Ascending aorta (tissue), 2 donors: ENCODE data around the gene HMCN2. TPM values are rescaled to one million over a fixed set of nuclear protein-coding genes. Genes with fewer than 3 reads are reported as not detected.

Source experiments
- DNase-seq, 2 donors: peaks; one replicate each; pipeline ENCODE4 v3.0.0-alpha.2; 2019; ENCODE audit warnings: low spot score in 2 of 2
- H3K27ac ChIP-seq, 2 donors: fragments of 200-600 bp; sonication (generic); one replicate each; pipeline ENCODE4 v1.5.1; 2016 to 2017; ENCODE audit warnings: mild to moderate bottlenecking in 1 of 2
- H3K27me3 ChIP-seq: fragments of 200-600 bp; sonication (generic); one replicate; pipeline ENCODE4 v1.5.1; 2017
- H3K36me3 ChIP-seq, 2 donors: fragments of 200-600 bp; sonication (generic); one replicate each; pipeline ENCODE4 v1.5.1; 2016
- H3K4me1 ChIP-seq, 2 donors: fragments of 200-600 bp; sonication (generic); one replicate each; pipeline ENCODE4 v1.5.1; 2016 to 2017; ENCODE audit warnings: mild to moderate bottlenecking in 1 of 2
- H3K4me3 ChIP-seq, 2 donors: fragments of 200-600 bp; sonication (generic); one replicate each; pipeline ENCODE4 v1.5.1; 2016 to 2017; ENCODE audit warnings: mild to moderate bottlenecking in 1 of 2
- H3K9me3 ChIP-seq, 2 donors: fragments of 200-600 bp; sonication (generic); one replicate each; pipeline ENCODE4 v1.5.1; 2016
- CTCF ChIP-seq, 3 experiments: fragments of 200-600 bp in 2 of 3; fragments of 450-650 bp in 1 of 3; sonication (generic) in 2 of 3; IDR thresholded peaks; one replicate each; pipeline ENCODE4 v1.5.1; 2016 to 2019; ENCODE audit warnings: antibody characterized with exemption in 3 of 3, mild to moderate bottlenecking in 1 of 3, moderate library complexity in 1 of 3
- intact Hi-C: fragments of 100-400 bp; cut with DNase I; formaldehyde crosslinking; loops from one replicate; pipeline ENCODE4 v1.15.1; 2023
- total RNA-seq: library from RNA; depleted of rRNA; stranded (reverse); fragments of >200 nt; gene quantifications from one replicate; pipeline ENCODE4 v1.1.0, GENCODE V29; 2016

HMCN2 gene
- total RNA-seq, 1 donor from 2014 or later: 7.5 TPM

- intact Hi-C loops: no loop called here
- Histone ChIP-seq H3K36me3 (no peaks in the 10 kb centered on the region), H3K4me1 (peaks cover 0 to 4% of the 10 kb centered on the region in 2 donors), H3K27ac (no peak overlapping the region), H3K27me3 (no peaks in the 10 kb centered on the region), H3K4me3 (no peak overlapping the region), H3K9me3 (no peaks in the 10 kb centered on the region)
- DNase-seq: no peak
- TF ChIP-seq CTCF (IDR thresholded peaks at IDR 0.05): no peak
Measured at GRCh38 chr9:130295945-130296782, 30.6 kb downstream of the HMCN2 start.

- H3K4me3 ChIP-seq: no peak overlapping the region
- no peak overlapping the region for H3K27ac ChIP-seq
- no peaks in the 10 kb centered on the region for H3K36me3 ChIP-seq
- H3K4me1 ChIP-seq: peaks cover 0 to 4% of the 10 kb centered on the region in 2 donors
- no peak for TF ChIP-seq CTCF (IDR thresholded peaks at IDR 0.05)
- no peaks in the 10 kb centered on the region for H3K9me3 ChIP-seq
- no peaks in the 10 kb centered on the region for H3K27me3 ChIP-seq
- intact Hi-C loops: no loop called here
- DNase-seq: no peak
Measured at GRCh38 chr9:130296783-130297055, 31.2 kb downstream of the HMCN2 start.

- no peaks in the 10 kb centered on the region for H3K27me3 ChIP-seq
- H3K9me3 ChIP-seq: no peaks in the 10 kb centered on the region
- H3K4me3 ChIP-seq: no peak overlapping the region
- no peaks in the 10 kb centered on the region for H3K36me3 ChIP-seq
- H3K27ac ChIP-seq: no peak overlapping the region
- TF ChIP-seq CTCF (IDR thresholded peaks at IDR 0.05): no peak
- H3K4me1 ChIP-seq: peaks cover 0 to 4% of the 10 kb centered on the region in 2 donors
- no peak for DNase-seq
- intact Hi-C loops: no loop called here
Measured at GRCh38 chr9:130297371-130297770, 31.8 kb downstream of the HMCN2 start.

- no peaks in the 10 kb centered on the region for H3K27me3 ChIP-seq
- H3K4me1 ChIP-seq: peaks cover 0 to 4% of the 10 kb centered on the region in 2 donors
- H3K4me3 ChIP-seq: no peak overlapping the region
- no peaks in the 10 kb centered on the region for H3K9me3 ChIP-seq
- DNase-seq: no peak
- H3K36me3 ChIP-seq: no peaks in the 10 kb centered on the region
- intact Hi-C loops: no loop called here
- TF ChIP-seq CTCF (IDR thresholded peaks at IDR 0.05): no peak
- H3K27ac ChIP-seq: no peak overlapping the region
Measured at GRCh38 chr9:130298662-130299279, 33.2 kb downstream of the HMCN2 start.

- Histone ChIP-seq H3K27me3 (no peaks in the 10 kb centered on the region), H3K4me1 (peaks cover 0 to 4% of the 10 kb centered on the region in 2 donors), H3K9me3 (no peaks in the 10 kb centered on the region), H3K27ac (no peak overlapping the region), H3K36me3 (no peaks in the 10 kb centered on the region), H3K4me3 (no peak overlapping the region)
- intact Hi-C loops: no loop called here
- TF ChIP-seq CTCF (IDR thresholded peaks at IDR 0.05): no peak
- no peak for DNase-seq
Measured at GRCh38 chr9:130299785-130300615, 34.4 kb downstream of the HMCN2 start.
